Amygdala (tissue), 56 donors: ENCODE data around the gene ZBTB46.
"Not testable (repeated sequence)": the region's sequence is repeated elsewhere in the genome, so short reads cannot be mapped to it uniquely, and the experiment has no call there.

Experiments
- DNase-seq, 56 donors: peaks; one replicate each; lab custom pipeline; 2025; lab: John Stamatoyannopoulos, UW

ZBTB46 gene, protein sequence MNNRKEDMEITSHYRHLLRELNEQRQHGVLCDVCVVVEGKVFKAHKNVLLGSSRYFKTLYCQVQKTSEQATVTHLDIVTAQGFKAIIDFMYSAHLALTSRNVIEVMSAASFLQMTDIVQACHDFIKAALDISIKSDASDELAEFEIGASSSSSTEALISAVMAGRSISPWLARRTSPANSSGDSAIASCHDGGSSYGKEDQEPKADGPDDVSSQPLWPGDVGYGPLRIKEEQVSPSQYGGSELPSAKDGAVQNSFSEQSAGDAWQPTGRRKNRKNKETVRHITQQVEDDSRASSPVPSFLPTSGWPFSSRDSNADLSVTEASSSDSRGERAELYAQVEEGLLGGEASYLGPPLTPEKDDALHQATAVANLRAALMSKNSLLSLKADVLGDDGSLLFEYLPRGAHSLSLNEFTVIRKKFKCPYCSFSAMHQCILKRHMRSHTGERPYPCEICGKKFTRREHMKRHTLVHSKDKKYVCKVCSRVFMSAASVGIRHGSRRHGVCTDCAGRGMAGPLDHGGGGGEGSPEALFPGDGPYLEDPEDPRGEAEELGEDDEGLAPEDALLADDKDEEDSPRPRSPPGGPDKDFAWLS

DNA sequence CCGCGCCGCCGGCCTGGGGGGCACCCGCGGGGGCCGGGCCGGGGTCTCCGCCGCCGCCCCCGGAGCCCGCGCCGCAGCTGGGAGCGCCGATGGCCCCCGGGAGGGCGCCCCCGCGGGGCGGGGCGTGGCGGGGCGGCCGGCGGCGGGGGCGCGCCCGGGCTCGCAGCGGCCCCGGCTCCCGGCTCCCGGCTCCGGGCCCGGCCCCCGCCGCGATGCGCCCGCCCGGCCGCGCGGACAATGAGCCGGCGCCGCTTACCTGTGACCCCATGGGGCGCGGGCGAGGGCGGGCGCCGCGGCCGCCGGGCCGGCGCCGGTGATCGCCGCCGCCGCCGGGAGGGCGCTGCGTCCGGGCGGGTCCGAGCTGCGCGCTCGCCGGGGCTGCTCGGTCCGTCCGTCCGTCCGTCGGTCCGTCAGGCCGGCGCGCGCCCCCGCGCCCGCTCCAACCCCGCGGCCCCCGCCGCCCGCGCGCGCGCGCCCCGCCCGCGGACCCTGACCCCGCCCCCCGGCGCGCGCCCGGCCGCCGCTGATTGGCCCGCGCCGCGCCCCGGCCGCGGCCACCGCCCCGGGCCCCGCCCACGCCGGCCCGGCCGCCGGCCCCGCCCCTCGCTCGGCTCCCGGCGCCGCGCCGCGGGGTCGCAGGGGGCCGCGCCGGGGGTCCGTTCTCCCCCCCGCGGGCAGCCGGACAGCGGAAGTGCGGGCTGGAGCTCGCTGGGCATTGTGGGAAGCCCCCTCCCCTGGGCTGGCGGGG lies at the start of gene ZBTB46:
Gene ZBTB46, minus strand, starts transcription at position 424 of the 748 bp plus-strand sequence. CDS start 40,507 bp downstream, outside the sequence.
- DNase-seq: peak in 3 of 56 donors; percentile 14 to 55 (median 32)

DNA sequence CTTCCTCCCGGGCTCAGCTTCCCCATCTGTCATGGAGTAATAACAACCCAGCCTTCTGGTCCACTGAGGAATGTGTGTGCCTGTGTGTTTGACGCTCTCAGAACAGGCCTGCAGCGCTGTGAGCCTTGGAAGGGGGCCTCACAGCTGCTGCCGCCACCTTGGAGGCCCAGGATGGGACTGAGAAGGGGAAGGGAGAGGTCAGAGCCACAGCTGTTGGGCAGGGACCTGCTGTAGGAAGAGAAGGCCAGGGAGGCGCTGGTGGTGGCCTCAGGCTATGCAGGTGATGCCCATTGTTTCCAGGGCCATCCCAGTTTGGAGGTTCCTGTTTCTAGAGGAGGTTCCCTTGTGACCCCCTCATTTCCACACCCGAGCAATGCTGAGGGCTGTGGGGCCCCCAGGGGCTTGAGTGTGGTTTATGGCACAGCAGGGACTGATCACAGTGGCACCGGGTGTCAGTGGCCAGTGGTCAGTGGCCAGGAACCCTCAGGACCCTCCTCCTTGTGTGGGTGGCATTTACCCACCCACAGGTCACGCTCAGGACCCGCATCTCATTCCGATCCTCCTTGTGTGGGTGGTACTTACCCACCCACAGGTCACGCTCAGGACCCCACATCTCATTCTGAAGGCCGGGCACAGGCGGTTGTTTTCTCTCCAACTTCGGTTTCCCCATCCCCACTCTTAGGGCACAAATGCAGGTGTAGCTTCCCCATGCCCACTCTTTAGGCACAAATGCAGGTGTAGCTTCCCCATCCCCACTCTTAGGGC lies 48.0 kb upstream of the ZBTB46 start:
- DNase-seq: no peak

DNA sequence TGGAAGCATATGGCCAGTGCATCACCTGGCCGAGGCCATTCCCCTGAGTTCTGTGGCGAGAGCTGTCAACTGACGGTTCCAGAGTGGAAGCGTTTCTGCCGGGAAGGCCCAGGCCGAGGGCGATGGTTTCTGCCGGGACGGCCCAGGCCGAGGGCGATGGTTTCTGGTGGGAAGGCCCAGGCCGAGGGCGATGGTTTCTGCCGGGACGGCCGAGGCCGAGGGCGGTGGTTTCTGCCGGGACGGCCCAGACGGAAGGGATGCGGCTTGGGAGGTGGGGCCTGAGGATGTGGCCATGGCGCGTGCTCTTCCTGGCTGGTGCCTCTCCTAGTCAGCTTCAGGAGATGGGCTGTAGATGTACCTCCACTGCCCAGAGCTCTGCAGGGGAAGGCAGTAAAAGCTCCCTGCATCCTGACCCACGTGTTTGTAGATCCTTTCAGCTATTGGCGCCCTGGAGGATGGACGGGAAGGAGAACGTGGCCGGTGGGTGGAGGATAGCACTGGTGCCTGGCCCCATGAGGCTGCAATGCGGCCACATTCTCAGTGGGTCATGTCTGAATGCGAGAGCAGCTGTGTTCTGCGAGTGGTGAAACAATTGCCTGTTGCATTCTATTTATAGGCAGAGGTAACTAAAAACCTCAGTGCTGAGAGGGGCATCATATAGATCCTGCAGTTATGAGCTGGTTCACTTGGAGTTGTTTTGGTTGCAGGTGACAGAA lies 46.8 kb upstream of the ZBTB46 start:
- no peak for DNase-seq

DNA sequence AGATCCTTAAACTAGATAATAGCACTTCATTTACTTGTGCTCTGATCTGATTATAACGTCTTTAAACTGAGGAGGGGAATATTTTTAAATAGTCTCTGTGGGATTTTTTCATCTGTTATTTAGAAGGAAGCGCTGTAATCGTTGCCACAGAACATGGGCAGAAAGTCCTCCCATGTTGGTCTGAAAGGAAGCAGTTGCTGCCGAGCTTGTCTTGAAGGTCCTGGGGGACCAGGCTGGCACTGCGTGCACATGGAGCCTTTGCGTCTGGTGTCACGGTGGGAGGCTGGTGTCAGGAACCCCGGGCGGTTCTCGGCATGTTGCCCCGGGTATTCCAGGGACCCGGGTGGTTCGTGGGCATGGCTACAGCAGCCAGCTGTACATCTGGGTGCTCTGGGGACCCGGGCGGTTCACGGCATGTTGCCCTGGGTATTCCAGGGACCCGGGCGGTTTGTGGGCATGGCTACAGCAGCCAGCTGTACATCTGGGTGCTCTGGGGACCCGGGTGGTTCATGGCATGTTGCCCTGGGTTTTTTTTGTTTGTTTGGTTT lies 45.5 kb upstream of the ZBTB46 start:
- DNase-seq: no peak

DNA sequence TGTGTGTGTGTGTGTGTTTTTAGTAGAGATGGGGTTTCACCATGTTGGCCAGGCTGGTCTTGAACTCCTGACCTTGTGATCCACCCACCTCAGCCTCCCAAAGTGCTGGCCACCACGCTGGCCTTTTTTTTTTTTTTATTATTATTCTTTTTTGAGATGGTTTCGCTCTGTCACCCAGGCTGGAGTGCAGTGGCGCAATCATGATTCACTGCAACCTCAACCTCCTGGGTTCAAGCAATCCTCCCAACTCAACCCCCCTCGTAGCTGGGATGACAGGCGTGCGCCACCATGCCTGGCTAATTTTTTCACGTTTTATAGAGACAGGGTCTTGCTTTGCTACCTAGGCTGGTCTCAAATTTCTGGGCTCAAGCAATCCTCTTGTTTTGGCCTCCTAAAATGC lies 43.2 kb upstream of the ZBTB46 start:
- not testable (repeated sequence) for DNase-seq

DNA sequence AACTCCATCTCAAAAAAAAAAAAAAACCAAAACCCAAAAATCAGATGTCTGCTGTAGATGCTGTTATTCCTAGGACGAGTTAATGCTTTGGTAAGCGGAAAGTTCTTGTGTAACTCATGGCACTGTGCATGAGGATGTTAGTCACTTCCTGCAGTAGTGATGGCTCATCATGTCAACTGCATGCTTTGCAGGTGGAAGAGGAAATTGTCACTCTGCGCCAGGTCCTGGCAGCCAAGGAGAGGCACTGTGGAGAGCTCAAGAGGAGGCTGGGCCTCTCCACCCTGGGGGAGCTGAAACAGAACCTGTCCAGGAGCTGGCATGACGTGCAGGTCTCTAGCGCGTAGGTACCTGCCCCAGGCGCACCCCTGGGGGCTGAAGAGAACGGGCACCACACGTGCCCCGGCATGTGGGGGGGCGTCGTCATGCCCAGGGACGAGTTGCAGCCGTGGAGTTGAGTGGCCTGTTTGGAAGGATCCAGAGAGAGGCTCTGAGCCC lies 42.5 kb upstream of the ZBTB46 start:
- peak in 3 of 56 donors; percentile 11 to 31 (median 20) for DNase-seq

DNA sequence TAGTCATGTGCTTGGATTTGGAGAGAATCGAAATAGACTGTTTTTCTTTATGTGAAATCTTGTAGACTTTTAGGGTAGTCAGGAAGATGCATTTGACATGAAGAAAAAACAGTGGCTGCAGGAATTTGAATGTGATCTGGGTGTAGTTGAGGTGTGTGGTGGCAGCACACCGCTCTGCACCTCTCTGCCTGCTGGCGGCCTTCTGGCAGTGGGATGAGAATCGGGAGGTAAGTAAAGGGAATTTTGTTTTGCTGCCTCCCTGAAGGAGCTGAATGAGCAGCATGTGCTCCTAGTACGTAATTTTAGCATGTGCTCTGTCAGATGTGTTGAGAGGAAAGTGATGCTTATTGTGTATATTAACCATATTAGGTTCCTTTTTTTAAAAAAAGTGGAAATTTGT lies 37.2 kb upstream of the ZBTB46 start:
- DNase-seq: no peak

DNA sequence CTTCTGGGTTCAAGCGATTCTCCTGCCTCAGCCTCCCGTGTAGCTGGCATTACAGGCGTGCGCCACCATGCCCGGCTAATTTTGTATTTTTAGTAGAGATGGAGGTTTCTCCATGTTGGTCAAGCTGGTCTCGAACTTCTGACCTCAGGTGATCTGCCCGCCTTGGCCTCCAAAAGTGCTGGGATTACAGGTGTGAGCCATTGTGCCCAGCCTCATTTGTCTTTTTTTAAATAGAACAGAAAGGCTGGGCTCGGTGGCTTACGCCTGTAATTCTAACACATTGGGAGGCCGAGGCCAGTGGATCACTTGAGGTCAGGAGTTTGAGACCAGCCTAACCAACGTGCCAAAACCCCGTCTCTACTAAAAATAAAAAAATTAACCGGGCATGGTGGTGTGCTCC lies 36.0 kb upstream of the ZBTB46 start:
- DNase-seq: not testable (repeated sequence)

DNA sequence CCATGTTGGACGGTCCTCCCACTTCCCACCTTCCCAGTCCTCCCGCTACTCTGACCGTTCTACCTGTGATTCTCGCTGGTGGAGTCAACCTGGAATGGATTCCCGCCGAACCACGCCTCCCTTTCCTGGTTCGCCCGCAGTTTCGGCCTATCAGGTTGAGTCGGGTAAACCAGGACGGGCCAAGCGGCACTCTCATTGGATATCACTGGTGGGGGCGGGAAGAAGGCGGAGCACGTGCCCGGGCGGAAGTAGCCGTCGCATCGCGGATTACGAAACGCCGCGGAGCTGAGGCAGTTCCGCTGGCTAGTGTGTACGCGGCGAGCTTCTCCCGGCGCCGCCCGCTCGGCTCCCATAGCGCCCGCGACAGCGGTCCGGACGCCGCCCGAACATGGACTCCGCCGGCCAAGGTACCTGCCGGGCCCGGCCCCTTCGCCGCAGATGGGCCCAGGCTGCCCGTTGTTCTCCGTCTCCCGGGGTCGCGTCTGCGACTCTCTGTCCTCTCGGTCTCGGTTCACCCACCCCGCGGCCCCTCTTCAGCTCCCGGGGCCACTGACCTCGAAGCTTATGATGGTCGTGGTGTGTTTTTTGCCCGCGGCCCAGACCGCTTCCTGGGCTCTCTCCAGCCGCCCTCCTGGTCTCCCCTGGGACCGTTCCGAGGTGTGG lies 34.0 kb upstream of the ZBTB46 start, which contains the start of gene TPD52L2:
Gene TPD52L2, plus strand, starts transcription at position 293 of the 663 bp plus-strand sequence. Its CDS starts 96 bp downstream, at position 389.
- DNase-seq: peak; percentile 37 to 99 (median 97)

DNA sequence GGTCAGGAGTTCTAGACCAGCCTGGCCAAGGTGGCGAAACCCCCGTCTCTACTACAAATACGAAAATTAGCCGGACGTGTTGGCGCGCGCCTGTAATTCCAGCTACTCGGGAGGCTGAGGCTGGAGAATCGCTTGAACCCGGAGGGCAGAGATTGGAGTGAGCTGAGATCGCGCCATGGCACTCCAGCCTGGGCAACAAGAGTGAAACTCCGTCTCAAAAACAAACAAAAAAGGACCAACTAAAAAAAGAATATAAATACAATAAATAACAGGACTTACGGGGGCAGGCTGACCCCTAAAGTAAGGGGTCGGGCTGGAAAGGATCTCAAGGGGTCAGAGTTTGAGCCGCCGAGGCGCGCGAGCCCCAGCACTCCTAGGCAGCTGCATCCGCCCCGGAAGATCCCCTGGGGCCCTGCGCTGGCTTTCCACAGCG lies 33.5 kb upstream of the ZBTB46 start:
- DNase-seq: no peak

DNA sequence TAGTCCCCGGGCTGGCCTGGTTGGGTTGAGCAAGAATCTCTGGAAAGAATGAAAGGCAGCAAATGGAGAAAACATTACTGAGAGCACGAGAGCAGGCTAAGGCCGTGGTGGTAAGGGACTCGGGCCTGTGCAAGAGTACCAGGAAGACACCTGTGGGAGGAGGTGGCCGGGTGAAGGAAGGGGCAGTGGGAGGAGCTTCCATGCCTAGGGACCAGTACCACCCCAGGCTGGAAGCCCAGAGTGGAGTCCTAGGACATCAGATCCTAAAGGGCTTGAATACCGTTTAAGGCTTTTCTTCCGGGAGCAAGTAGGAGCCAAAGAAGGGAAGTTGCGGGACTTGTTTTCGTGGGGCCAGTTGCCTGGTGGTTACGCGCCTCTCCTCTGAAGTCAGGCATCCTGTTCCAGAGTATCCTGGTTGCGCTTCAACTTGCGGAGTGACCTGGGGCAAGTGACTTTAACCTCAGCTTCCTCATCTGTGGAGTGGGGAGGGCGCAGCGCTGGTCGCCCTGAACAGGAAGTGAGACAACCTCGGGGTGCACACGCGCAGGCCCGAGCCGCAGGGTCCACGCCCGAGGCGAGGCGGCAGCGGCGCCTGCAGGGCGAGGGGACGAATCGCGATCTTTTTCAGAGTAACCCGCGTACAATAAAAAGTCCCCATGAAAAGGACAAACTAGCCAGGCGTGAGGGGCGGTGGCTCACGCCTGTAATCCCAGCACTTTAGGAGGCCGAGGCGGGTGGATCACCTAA lies 32.9 kb upstream of the ZBTB46 start:
- DNase-seq: peak in 46 of 56 donors; percentile 5 to 78 (median 44)

DNA sequence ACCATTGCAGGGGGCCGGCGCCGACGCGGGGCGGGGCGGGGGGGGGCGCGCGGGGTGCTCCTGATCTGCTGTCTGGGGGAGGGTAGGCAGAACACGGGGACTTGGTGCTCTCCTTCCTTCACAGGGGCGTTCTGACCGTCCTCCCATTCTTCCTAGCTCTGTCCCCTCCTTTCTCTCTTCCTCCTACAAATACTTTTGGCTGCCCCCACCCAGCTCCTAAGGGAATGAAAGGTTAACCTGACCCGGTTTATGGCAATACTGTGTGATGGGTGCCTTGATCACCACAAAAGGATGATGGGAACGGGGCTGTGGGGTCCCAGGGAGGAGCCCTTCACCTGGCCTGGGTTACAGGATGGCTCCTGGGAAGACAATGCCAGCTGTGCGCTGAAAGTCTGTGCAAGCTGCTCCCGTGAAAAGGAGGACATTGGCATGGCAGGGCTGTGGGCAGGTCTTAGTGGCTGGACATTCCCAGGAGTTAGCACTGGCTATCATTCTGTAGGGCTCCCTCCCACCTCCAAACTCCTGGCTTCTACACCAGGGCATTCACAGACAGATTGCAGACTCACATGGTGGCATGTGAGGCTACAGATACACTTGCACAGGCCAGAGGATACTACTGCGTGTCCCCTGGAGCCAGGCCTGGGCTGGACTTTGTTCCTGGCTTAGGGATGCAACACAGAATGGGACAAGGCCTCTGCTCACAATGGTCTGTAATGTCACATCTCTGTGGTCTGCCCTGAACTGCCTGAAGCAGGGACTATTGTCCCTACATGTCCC lies 32.1 kb upstream of the ZBTB46 start:
- no peak for DNase-seq

DNA sequence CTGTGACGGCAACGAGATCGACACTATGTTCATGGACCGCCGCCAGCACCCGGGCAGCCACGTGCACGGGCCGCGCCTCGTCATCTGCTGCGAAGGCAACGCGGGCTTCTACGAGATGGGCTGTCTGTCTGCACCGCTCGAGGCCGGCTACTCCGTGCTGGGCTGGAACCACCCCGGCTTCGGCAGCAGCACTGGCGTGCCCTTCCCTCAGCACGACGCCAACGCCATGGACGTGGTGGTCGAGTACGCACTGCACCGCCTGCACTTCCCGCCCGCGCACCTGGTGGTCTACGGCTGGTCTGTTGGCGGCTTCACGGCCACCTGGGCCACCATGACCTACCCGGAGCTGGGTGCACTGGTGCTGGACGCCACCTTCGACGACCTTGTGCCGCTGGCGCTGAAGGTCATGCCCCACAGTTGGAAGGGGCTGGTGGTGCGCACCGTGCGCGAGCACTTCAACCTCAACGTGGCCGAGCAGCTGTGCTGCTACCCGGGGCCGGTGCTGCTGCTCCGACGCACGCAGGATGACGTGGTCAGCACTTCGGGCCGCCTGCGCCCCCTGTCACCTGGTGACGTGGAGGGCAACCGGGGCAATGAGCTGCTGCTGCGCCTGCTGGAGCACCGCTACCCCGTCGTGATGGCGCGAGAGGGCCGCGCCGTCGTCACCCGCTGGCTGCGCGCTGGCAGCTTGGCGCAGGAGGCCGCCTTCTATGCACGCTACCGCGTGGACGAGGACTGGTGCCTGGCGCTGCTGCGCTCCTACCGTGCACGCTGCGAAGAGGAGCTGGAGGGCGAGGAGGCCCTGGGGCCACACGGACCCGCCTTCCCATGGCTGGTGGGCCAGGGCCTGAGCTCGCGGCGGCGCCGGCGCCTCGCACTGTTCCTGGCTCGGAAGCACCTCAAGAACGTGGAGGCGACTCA lies 31.2 kb upstream of the ZBTB46 start:
- DNase-seq: no peak

DNA sequence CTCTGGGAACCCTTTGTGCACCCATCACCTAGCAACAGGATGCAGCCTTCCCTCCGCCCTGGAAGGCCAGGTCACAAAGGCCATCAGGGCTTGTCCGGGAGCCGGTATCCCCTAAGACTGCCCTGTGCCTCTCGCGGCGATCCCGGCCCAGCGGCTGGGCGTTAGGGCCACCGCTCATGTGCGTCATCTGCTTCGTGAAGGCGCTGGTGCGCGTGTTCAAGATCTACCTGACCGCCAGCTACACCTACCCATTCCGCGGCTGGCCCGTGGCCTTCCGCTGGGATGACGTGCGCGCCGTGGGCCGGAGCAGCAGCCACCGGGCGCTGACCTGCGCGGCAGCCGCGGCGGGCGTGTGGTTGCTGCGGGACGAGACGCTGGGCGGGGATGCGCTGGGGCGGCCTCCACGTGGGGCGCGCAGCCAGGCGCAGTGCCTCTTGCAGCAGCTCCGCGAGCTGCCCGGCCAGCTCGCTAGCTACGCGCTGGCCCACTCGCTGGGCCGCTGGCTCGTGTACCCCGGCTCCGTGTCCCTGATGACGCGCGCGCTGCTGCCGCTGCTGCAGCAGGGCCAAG lies 30.4 kb upstream of the ZBTB46 start, which contains the start of gene ABHD16B:
Gene ABHD16B, plus strand, starts transcription at position 134 of the 570 bp plus-strand sequence. Its CDS starts 43 bp downstream, at position 177.
- DNase-seq: no peak

DNA sequence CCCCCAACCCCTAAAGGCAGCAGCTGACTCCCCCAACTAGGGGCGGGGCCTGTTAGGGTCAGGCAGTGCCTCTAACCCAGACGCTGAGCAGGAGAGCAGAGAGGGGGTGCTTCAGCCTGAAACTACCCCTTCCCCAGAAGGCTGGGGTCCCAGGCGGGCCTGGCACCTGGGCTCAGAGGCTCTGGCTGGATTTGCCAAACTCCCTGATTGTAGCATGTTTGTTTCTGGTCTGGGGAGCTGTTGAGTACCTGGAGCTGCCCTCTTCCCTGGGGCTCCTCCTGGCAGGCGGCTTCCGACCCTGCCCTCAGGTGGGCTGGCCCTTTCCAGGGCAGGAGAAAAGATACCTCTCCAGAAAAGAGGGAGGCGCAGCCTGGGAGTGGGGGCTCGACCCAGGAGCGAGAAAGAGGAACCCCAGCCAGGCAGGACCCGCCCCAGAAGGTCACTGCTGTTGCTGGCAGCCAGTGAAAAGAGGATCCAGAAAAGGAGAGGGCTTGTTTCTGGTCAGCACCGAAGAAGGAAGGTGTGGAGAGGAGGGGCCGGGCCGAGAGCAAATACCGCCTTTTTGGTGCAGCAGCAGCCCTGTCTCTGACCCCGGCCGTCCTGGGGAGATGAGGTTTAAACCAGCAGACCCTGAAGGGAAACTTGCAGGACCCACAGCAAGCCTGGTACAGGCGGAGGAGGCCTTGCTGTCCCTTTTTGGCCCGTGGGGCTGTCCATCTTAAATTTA lies 29.4 kb upstream of the ZBTB46 start:
- peak in 6 of 56 donors; percentile 10 to 44 (median 22) for DNase-seq
